ENCODE data around the gene MAP2K5.

MAP2K5 gene

GRCh38 chr15:67785431-67785830, 242.9 kb downstream of the MAP2K5 start:
- no peak for DNase-seq

- DNase-seq, result no peak
These were observed 244.1 kb downstream of the MAP2K5 start for GRCh38 chr15:67786646-67787045.

- no peak for DNase-seq
These were observed 246.5 kb downstream of the MAP2K5 start for GRCh38 chr15:67788986-67789385.

GRCh38 chr15:67790610-67791319, 248.3 kb downstream of the MAP2K5 start:
- no peak for DNase-seq

- no peak for DNase-seq
These were observed 249.9 kb downstream of the MAP2K5 start for GRCh38 chr15:67792250-67792942.

- DNase-seq, result no peak
These were observed 252.5 kb downstream of the MAP2K5 start for GRCh38 chr15:67794832-67795574.

GRCh38 chr15:67796196-67797127, 254.0 kb downstream of the MAP2K5 start:
- no peak for DNase-seq

GRCh38 chr15:67799801-67800205, 257.3 kb downstream of the MAP2K5 start:
- no peak for DNase-seq

- no peak for DNase-seq
These were observed 258.6 kb downstream of the MAP2K5 start for GRCh38 chr15:67801142-67801541.

- no peak for DNase-seq
These were observed 259.7 kb downstream of the MAP2K5 start for GRCh38 chr15:67801926-67802914.

GRCh38 chr15:67803299-67803698, 260.8 kb downstream of the MAP2K5 start:
- no peak for DNase-seq

GRCh38 chr15:67803996-67804843, 261.7 kb downstream of the MAP2K5 start:
- DNase-seq, result no peak

GRCh38 chr15:67805008-67805665, 262.6 kb downstream of the MAP2K5 start:
- no peak for DNase-seq

GRCh38 chr15:67805666-67806516, 263.4 kb downstream of the MAP2K5 start:
- no peak for DNase-seq

- no peak for DNase-seq
These were observed 264.0 kb downstream of the MAP2K5 start for GRCh38 chr15:67806536-67806935.

- no peak for DNase-seq
These were observed 264.6 kb downstream of the MAP2K5 start for GRCh38 chr15:67807141-67807540.

- no peak for DNase-seq
These were observed 265.3 kb downstream of the MAP2K5 start for GRCh38 chr15:67807836-67808235.

GRCh38 chr15:67808821-67809220, 266.3 kb downstream of the MAP2K5 start:
- DNase-seq, result no peak

- no peak for DNase-seq
These were observed 266.9 kb downstream of the MAP2K5 start for GRCh38 chr15:67809441-67809840.
